Activated CD8-positive, alpha-beta memory T cell treated with anti-CD3 and anti-CD28 coated beads for 36 hours (primary cell): ENCODE data around the gene POLRMT. TPM values are rescaled to one million over a fixed set of nuclear protein-coding genes. Genes with fewer than 3 reads are reported as not detected.
"Not testable (repeated sequence)": the region's sequence is repeated elsewhere in the genome, so short reads cannot be mapped to it uniquely, and the experiment has no call there.

Source experiments
- CTCF ChIA-PET: fragments of 350-600 bp; sonication (Branson Sonifier 250); formaldehyde crosslinking; loops from one replicate; lab custom pipeline; 2021; ENCODE audit warnings: antibody characterized with exemption; lab: Charles Lee
- POLR2A ChIA-PET: fragments of 350-600 bp; sonication (Branson Sonifier 250); formaldehyde crosslinking; loops from one replicate; lab custom pipeline; 2021; ENCODE audit warnings: antibody characterized with exemption; lab: Charles Lee
- total RNA-seq, 2 experiments: library from RNA; stranded (reverse); gene quantifications; one replicate each; pipeline ENCODE4 v1.2.3, GENCODE V29; 2021

Gene POLRMT
- total RNA-seq, 2 experiments from 2014 or later = 79.9 to 81.1 TPM

- ChIA-PET POLR2A (no interaction called here), CTCF (no interaction called here)
These were observed 6.8 kb upstream of the POLRMT start for GRCh38 chr19:640161-640558.

- ChIA-PET CTCF (no interaction called here), POLR2A (no interaction called here)
These were observed 6.2 kb upstream of the POLRMT start, which contains the start of gene FGF22 for GRCh38 chr19:639253-640160. FGF22 (plus strand) TSS chr19:639879; CDS start chr19:639926, 47 bp downstream.

DNA sequence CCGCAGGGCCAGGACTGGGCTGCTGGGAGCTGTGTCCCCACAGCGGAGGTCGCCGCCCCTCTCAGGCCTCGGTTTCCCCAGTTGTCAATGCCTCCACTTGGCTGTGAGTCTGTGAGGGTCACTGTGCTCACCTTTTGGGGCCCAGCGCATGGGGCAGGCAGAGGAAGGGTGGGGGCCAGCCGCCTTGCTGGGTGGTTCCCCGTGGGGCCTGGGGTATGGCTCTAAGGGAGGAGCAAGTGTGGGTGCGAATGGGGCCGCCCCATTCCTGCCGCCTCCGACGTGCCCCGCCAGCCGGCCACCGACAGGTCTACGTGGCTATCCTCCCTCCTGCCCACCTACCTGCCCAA is 5.5 kb upstream of the POLRMT start:
- ChIA-PET CTCF (no interaction called here), POLR2A (no interaction called here)

DNA sequence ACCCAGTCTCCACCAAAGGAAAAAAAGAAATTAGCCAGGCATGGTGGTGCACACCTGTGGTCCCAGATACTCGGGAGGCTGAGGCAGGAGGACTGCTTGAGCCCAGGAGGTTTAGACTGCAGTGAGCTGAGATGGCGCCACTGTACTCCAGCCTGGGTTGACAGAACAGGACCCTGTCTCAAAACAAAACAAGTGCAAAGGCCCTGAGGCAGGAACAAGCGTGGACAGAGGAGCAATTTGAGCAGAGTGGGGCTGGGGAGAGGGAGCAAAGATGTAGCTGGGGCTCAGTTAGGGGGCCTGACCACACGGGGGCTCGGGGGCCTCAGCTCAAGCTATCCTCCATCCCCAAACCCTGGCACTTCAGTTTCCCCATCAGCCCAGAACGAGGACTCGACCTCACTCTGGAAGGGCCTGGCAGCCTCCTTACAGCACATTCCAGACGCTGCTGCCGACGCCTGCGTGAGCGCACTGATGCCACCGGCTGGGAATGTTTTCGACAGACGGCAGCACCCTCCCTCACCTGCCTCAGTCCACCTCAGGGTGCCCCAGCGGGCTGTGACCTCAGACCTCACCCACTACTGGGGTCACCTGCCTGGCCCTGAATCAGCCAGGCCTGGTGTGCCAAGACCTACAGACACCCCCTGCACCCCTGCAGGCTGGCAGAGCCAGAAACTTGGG is 1.8 kb upstream of the POLRMT start:
- ChIA-PET POLR2A (no interaction called here), CTCF (interaction anchor here (0.9 kb wide), 1 partner anchor 26 kb away, joined by 3 read pairs; no protein-coding TSS in a partner anchor)

DNA sequence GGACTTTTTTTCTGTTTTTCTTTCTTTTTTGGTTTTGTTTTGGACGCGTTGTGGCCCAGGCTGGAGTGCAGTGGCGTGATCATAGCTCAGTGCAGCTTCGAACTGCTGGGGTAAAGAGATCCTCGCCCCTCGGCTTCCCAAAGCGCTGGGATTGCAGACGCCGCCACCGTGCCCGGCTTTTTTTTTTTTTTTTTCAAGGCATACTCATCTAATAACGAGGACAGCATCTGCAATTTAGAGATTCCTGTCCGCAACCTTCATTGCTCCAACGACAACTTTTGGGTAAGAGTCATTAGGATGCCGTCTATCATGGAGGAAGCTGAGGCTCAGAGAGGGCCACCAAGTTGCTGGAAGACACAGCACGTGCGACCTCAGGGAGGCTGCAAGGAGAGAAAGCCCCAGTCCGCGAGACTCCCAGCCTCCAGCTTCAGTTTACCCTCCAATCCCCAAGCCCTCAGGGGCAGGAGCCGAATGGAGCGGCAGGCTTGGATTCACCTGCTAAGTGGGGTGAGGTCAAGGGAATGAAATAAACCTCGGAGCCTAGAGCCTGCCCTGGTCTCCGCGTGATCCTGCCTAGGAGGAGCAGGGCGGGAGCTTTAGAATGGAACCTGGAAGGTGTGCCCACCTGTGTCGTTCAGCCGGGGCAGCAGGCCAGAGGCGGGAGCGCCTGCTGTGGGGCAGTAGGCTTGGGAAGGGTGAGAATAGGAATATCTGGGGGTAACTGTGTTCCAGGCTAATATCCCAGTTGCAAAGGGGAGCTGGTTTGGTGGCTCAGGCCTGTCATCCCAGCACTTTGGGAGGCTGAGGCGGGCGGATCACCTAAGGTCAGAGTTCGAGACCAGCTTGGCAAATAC is 676 bp upstream of the POLRMT start:
- ChIA-PET POLR2A (interaction anchor here (1.2 kb wide), 1 partner anchor 23 kb away, joined by 5 read pairs; no protein-coding TSS in a partner anchor), CTCF (interaction anchor here (0.7 kb wide), 1 partner anchor 21 kb away, joined by 3 read pairs; no protein-coding TSS in a partner anchor)

DNA sequence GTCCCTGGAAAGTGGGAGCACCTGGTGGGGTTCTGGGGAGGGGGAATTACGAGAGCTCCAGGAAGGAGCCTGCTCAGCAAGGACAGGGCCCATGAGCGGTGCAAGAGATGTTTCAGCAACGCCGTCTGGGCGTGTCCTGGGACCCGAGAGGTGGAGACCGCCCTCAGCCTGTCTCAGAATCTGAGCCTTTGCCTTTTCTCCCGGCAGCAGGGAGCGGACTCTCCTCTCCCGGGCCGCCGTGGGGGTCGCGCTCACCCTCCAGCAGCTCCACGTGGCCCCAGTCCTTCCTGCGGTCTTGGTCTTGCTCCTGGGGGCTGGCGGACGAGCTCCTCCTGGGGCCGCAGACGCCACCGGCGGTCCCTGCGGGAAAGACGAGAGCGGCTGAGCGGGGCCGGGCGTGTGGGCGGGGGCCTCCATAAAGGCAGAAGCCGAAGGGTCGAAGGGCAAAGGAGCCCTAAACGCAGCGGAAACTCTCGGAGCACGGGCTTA is 714 bp downstream of the POLRMT start:
- ChIA-PET POLR2A (interaction anchor here (0.6 to 1.0 kb wide), 2 partner anchors 8 to 27 kb away, joined by 3 to 10 read pairs; no protein-coding TSS in a partner anchor), CTCF (interaction anchor here (0.9 to 1.2 kb wide), 3 partner anchors 20 to 122 kb away, joined by 3 read pairs; no protein-coding TSS in a partner anchor)

DNA sequence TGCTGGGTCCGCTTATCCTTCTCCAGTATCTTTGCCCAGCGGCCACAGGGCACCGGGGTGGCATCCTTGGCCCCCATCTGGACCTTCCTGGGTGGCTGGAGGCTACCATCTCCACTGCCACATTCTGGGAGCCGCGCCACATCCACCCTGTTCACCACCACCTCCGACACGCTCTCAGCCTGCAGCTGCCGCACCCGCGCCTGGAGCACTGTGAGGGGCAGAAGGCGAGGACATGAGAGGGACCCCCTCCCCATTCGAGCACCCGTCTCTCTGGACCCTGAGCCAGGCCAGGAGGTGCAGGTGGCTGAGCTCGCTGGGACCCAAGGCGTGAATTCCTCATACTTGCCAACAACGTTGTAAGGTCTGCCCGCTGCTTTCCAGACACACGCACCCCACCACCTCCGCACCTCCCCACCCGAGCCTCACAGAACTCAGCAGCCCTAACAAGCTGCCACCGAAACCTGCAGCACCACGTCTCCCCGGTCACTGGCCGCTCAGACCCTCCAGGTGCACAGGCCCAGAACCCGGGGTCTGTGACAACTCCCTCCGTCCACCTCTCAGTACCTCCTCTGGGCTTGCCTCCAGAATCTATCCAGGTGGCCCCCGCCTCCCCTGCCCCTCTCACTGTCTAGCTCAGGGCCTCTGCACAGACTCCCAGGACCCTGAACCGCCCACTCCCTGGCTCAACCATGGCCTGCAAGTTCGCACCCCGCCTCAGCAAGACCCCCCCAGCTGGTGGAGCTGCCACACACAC is 3.2 kb downstream of the POLRMT start:
- POLR2A ChIA-PET = no interaction called here
- CTCF ChIA-PET = interaction anchor here (1.0 kb wide), 1 partner anchor 17 kb away, joined by 3 read pairs; no protein-coding TSS in a partner anchor

- POLR2A ChIA-PET = not testable (repeated sequence)
- CTCF ChIA-PET = interaction anchor here (1.0 kb wide), 1 partner anchor 17 kb away, joined by 3 read pairs; no protein-coding TSS in a partner anchor
These were observed 3.8 kb downstream of the POLRMT start for GRCh38 chr19:629515-629914.

- ChIA-PET CTCF (no interaction called here), POLR2A (no interaction called here)
These were observed 5.2 kb downstream of the POLRMT start for GRCh38 chr19:628168-628567.

- CTCF ChIA-PET, POLR2A ChIA-PET: not testable (repeated sequence)
These were observed 6.8 kb downstream of the POLRMT start for GRCh38 chr19:626566-626965.

- POLR2A ChIA-PET = interaction anchor here (0.9 kb wide), 1 partner anchor 13 kb away, joined by 3 read pairs; no protein-coding TSS in a partner anchor
- CTCF ChIA-PET = no interaction called here
These were observed 8.1 kb downstream of the POLRMT start for GRCh38 chr19:625257-625656.

GRCh38 chr19:624433-625109 is 8.8 kb downstream of the POLRMT start:
- ChIA-PET POLR2A (no interaction called here), CTCF (no interaction called here)

GRCh38 chr19:623974-624373 is 9.4 kb downstream of the POLRMT start:
- CTCF ChIA-PET = no interaction called here
- POLR2A ChIA-PET = interaction anchor here (1.1 kb wide), 1 partner anchor 20 kb away, joined by 3 read pairs; no protein-coding TSS in a partner anchor

DNA sequence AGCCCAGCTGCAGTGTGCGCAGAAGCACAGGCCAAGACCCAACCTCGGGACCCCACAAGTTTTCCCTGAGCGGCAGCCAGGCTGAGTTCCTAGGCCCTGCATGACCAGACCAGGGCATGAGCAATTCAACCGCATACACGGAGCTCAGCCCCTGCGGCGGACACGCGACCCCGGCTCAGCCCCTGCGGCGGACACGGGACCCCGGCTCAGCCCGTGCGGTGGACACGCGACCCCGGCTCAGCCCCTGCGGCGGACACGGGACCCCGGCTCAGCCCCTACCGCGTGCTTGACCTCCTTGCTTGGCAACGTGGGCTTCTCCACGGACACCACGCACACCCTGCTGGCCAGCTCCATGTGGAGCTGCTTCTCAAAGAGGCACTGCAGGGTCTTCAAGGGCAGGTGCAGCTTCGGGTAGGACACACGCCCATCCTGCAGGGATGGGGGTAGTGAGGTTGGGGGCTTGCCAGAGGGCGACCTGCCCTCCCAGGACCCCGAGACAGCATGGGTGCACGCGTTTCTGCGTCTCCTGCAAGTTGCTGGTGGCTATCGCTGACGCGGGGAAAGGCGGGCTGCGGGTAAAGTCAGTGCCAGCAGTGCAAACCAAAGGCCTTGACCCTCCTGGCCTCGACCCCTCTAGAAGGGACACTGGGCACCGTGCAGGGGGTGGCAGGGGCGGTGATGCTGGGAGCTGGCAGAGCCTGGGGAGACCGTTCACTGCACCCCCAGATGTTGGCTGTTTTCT is 10.0 kb downstream of the POLRMT start:
- POLR2A ChIA-PET = interaction anchor here (1.1 kb wide), 1 partner anchor 19 kb away, joined by 3 read pairs; no protein-coding TSS in a partner anchor
- CTCF ChIA-PET = interaction anchor here (1.1 kb wide), 1 partner anchor 19 kb away, joined by 3 read pairs; no protein-coding TSS in a partner anchor

DNA sequence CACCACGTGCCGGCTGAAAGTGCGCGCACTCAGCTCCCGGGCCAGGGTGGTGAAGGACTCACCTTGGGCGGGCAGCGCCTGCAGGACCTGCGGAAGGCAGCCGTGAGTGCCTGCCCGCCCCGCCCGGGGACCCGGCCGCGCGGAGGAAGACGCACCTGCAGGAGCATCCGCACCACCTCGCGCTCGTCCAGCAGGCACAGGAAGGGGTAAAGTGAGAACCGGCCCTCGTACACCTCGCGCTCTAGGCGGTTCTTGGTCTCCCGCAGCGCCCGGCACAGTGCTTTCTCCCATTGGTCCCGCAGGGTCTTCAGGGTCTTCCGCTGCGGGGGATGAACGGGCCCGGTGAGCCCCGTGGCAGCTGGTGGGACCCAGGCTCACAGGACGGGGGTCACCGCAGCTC is 10.7 kb downstream of the POLRMT start:
- POLR2A ChIA-PET = no interaction called here
- CTCF ChIA-PET = interaction anchor here (1.1 kb wide), 1 partner anchor 19 kb away, joined by 3 read pairs; no protein-coding TSS in a partner anchor

- ChIA-PET CTCF (interaction anchor here (1.1 kb wide), 1 partner anchor 18 kb away, joined by 3 read pairs; no protein-coding TSS in a partner anchor), POLR2A (no interaction called here)
These were observed 11.5 kb downstream of the POLRMT start for GRCh38 chr19:621819-622218.

- POLR2A ChIA-PET = not testable (repeated sequence)
- CTCF ChIA-PET = interaction anchor here (0.9 kb wide), 1 partner anchor 37 kb away, joined by 3 read pairs; no protein-coding TSS in a partner anchor
These were observed 12.1 kb downstream of the POLRMT start for GRCh38 chr19:621191-621590.
